Measurements from ENCODE around the gene LSP1.

- no peak for TF ChIP-seq CTCF (IDR thresholded peaks at IDR 0.05; ENCODE audit: low read depth, low read length, missing input control)
- no peak for TF ChIP-seq ATF3 (IDR thresholded peaks at IDR 0.05)
- TF ChIP-seq YY1 (IDR thresholded peaks at IDR 0.05) = no peak
Observed at GRCh38 chr11:1869427-1870325, 16.8 kb downstream of the LSP1 start.

Measured in liver (tissue), 3 donors.